ENCODE measurements around the gene RHOT1. TPM values are rescaled to one million over a fixed set of nuclear protein-coding genes. Genes with fewer than 3 reads are reported as not detected.
"Not testable (repeated sequence)": the region's sequence is repeated elsewhere in the genome, so short reads cannot be mapped to it uniquely, and the experiment has no call there.

RHOT1 gene
- total RNA-seq, 1 experiment from 2014 or later, result 24.4 TPM

DNA sequence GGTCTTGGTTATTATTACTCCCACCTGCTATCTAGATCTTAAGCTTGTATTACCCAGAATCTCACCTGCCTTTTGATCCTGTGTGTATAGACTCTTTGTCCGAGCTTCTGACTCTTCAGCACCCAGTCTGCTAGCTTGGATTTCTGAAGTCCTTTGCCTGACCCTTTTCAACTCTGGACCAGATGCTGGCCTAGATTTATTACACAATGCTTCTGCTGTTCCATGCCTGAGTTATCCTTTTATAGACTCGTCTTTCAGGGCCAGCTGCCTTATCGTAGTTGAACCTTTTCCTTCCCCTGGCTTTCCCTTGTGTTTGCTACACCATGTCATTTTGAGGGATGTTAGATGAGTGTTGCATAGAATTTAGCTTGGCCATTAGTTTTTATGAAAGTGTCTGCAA lies 32.6 kb downstream of the RHOT1 start:
- H2BK15ac ChIP-seq (ENCODE audit: low read depth, low read length), result no peak overlapping the region
- H4K20me1 ChIP-seq (ENCODE audit: control insufficient read depth, insufficient read depth, insufficient read length), result no peaks in the 10 kb centered on the region
- TF ChIP-seq, protein P1, sequence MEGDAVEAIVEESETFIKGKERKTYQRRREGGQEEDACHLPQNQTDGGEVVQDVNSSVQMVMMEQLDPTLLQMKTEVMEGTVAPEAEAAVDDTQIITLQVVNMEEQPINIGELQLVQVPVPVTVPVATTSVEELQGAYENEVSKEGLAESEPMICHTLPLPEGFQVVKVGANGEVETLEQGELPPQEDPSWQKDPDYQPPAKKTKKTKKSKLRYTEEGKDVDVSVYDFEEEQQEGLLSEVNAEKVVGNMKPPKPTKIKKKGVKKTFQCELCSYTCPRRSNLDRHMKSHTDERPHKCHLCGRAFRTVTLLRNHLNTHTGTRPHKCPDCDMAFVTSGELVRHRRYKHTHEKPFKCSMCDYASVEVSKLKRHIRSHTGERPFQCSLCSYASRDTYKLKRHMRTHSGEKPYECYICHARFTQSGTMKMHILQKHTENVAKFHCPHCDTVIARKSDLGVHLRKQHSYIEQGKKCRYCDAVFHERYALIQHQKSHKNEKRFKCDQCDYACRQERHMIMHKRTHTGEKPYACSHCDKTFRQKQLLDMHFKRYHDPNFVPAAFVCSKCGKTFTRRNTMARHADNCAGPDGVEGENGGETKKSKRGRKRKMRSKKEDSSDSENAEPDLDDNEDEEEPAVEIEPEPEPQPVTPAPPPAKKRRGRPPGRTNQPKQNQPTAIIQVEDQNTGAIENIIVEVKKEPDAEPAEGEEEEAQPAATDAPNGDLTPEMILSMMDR (conservative IDR thresholded peaks at IDR 0.05), result no peak
- DNase-seq, result no peak
- H2BK12ac ChIP-seq (ENCODE audit: insufficient read length, low read depth, low read length), result no peak overlapping the region
- Mint-ChIP-seq H3K4me1 (no peaks in the 10 kb centered on the region), H3K27ac (no peak overlapping the region), H3K27me3 (ENCODE audit: low read depth) (peaks cover 1% of the 10 kb centered on the region; the same call in 1 of the 2 replicates), H3K9me3 (peaks cover 20 to 34% of the 10 kb centered on the region in 2 experiments), H3K36me3 (ENCODE audit: insufficient read depth in 1 of 3, low read depth in 3 of 3) (peaks cover 44 to 54% (median 53%) of the 10 kb centered on the region in 3 experiments), H3K4me3 (no peak overlapping the region)
- H3T11ph ChIP-seq (ENCODE audit: low read length), result no peak overlapping the region
- H3K27ac ChIP-seq (ENCODE audit: insufficient read length, low read depth, low read length), result no peak overlapping the region
- no peak overlapping the region for H3K4ac ChIP-seq (ENCODE audit: low read depth, low read length)
- no peaks in the 10 kb centered on the region for H3K4me1 ChIP-seq (ENCODE audit: insufficient read depth, low read length)
- no peak overlapping the region for H4K8ac ChIP-seq (replicated peaks; ENCODE audit: insufficient read length, low read depth, low read length)
- H3K9me3 ChIP-seq (ENCODE audit: control insufficient read depth, low read depth, low read length), result peaks cover 4% of the 10 kb centered on the region
- no peaks in the 10 kb centered on the region for H3K79me1 ChIP-seq (ENCODE audit: insufficient read depth, low read depth, low read length, poor library complexity, severe bottlenecking)
- H3K23me2 ChIP-seq (ENCODE audit: insufficient read length, low read depth, low read length, poor library complexity, severe bottlenecking), result no peaks in the 10 kb centered on the region
- no CpG with 5 or more reads among the region's 3 CpGs for WGBS (ENCODE audit: extremely low coverage, insufficient read length, low lambda C conversion rate)
- no peak overlapping the region for H2BK20ac ChIP-seq (ENCODE audit: low read depth, low read length, poor library complexity, severe bottlenecking)
- no peaks in the 10 kb centered on the region for H3K79me2 ChIP-seq (ENCODE audit: insufficient read depth, low read length)
- H2BK120ac ChIP-seq (ENCODE audit: low read depth, low read length, poor library complexity, severe bottlenecking), result no peak overlapping the region
- no peak overlapping the region for H2AFZ ChIP-seq (ENCODE audit: low read length)
- H3K14ac ChIP-seq (ENCODE audit: insufficient read depth, low read length), result no peak overlapping the region
- H3K23ac ChIP-seq (ENCODE audit: insufficient read length, low read depth, low read length), result no peak overlapping the region
- H3K27me3 ChIP-seq (ENCODE audit: insufficient read depth, low read length), result no peaks in the 10 kb centered on the region
- H3K18ac ChIP-seq (ENCODE audit: insufficient read length, low read depth, low read length), result no peak overlapping the region
- H2AK5ac ChIP-seq (ENCODE audit: insufficient read length, low read length), result no peak overlapping the region
- H2BK5ac ChIP-seq (ENCODE audit: insufficient read length, low read length), result no peak overlapping the region
- no peak overlapping the region for H3K4me2 ChIP-seq (ENCODE audit: insufficient read depth, insufficient read length, low read length)
- no peak overlapping the region for H3K9ac ChIP-seq (ENCODE audit: extremely low read depth, insufficient read length, low read length)
- H4K5ac ChIP-seq (ENCODE audit: insufficient read length, low read depth, low read length), result no peak overlapping the region
- H4K91ac ChIP-seq (ENCODE audit: insufficient read length, low read depth, low read length), result no peak overlapping the region
- H3K56ac ChIP-seq (ENCODE audit: insufficient read length, low read depth, low read length), result no peak overlapping the region

DNA sequence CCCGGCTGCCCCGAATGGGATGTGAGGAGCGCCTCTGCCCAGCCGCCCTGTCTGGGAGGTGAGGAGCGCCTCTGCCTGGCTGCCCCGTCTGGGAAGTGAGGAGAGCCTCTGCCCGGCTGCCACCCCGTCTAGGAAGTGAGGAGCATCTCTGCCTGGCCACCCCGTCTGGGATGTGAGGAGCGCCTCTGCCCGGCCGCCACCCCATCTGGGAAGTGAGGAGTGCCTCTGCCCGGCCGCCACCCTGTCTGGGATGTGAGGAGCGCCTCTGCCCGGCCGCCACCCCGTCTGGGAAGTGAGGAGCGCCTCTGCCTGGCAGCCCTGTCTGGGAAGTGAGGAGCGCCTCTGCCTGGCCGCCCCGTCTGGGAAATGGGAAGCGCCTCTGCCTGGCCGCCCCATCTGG lies 36.4 kb downstream of the RHOT1 start:
- H3K14ac ChIP-seq (ENCODE audit: insufficient read depth, low read length); H3K4ac ChIP-seq (ENCODE audit: low read depth, low read length); H4K8ac ChIP-seq (replicated peaks; ENCODE audit: insufficient read length, low read depth, low read length); H2AK5ac ChIP-seq (ENCODE audit: insufficient read length, low read length); H2AFZ ChIP-seq (ENCODE audit: low read length); H3K79me2 ChIP-seq (ENCODE audit: insufficient read depth, low read length); H3K4me1 ChIP-seq (ENCODE audit: insufficient read depth, low read length); H2BK20ac ChIP-seq (ENCODE audit: low read depth, low read length, poor library complexity, severe bottlenecking); H3K4me2 ChIP-seq (ENCODE audit: insufficient read depth, insufficient read length, low read length); H2BK120ac ChIP-seq (ENCODE audit: low read depth, low read length, poor library complexity, severe bottlenecking); H3K9me3 ChIP-seq (ENCODE audit: control insufficient read depth, low read depth, low read length); H3K18ac ChIP-seq (ENCODE audit: insufficient read length, low read depth, low read length); H3K23ac ChIP-seq (ENCODE audit: insufficient read length, low read depth, low read length); H4K5ac ChIP-seq (ENCODE audit: insufficient read length, low read depth, low read length); H3K79me1 ChIP-seq (ENCODE audit: insufficient read depth, low read depth, low read length, poor library complexity, severe bottlenecking); H4K20me1 ChIP-seq (ENCODE audit: control insufficient read depth, insufficient read depth, insufficient read length); H3T11ph ChIP-seq (ENCODE audit: low read length); H3K56ac ChIP-seq (ENCODE audit: insufficient read length, low read depth, low read length); H3K4me1 Mint-ChIP-seq; H3K4me3 Mint-ChIP-seq; DNase-seq; H3K23me2 ChIP-seq (ENCODE audit: insufficient read length, low read depth, low read length, poor library complexity, severe bottlenecking); H3K9ac ChIP-seq (ENCODE audit: extremely low read depth, insufficient read length, low read length); H2BK15ac ChIP-seq (ENCODE audit: low read depth, low read length); H2BK12ac ChIP-seq (ENCODE audit: insufficient read length, low read depth, low read length); H4K91ac ChIP-seq (ENCODE audit: insufficient read length, low read depth, low read length); H3K27me3 ChIP-seq (ENCODE audit: insufficient read depth, low read length); H2BK5ac ChIP-seq (ENCODE audit: insufficient read length, low read length); H3K27ac Mint-ChIP-seq; H3K27me3 Mint-ChIP-seq (ENCODE audit: low read depth); H3K27ac ChIP-seq (ENCODE audit: insufficient read length, low read depth, low read length): not testable (repeated sequence)
- Mint-ChIP-seq H3K36me3 (ENCODE audit: insufficient read depth in 1 of 3, low read depth in 3 of 3) (peaks cover 60 to 80% (median 73%) of the 10 kb centered on the region in 3 experiments), H3K9me3 (peaks cover 26 to 39% of the 10 kb centered on the region in 2 experiments)
- WGBS (ENCODE audit: extremely low coverage, insufficient read length, low lambda C conversion rate), result no CpG with 5 or more reads among the region's 24 CpGs

Measured in H9 (cell line).